Gastrocnemius medialis (tissue), 4 donors: ENCODE data around the gene DDX31.
"Not testable (repeated sequence)": the region's sequence is repeated elsewhere in the genome, so short reads cannot be mapped to it uniquely, and the experiment has no call there.

Experiments
- CTCF ChIP-seq, 5 experiments: fragments of 450-650 bp in 3 of 5; fragments of 200-600 bp in 2 of 5; sonication (generic) in 2 of 5; IDR thresholded peaks in 4 of 5; conservative IDR thresholded peaks in 1 of 5; 1 replicate in 4 of 5; 2 replicates in 1 of 5; pipeline ENCODE4 v1.5.1; 2016 to 2019; ENCODE audit warnings: antibody characterized with exemption in 5 of 5, mild to moderate bottlenecking in 3 of 5, moderate library complexity in 3 of 5
- POLR2A ChIP-seq, 2 donors: fragments of 450-650 bp; IDR thresholded peaks; one replicate each; pipeline ENCODE4 v1.6.1; 2017; ENCODE audit warnings: antibody characterized with exemption in 2 of 2, mild to moderate bottlenecking in 2 of 2, moderate library complexity in 2 of 2

GRCh38 chr9:132711152-132711551, 41.4 kb upstream of the DDX31 start:
- not testable (repeated sequence) for TF ChIP-seq POLR2A (IDR thresholded peaks at IDR 0.05); CTCF (IDR thresholded peaks at IDR 0.05 in 4 of 5, conservative IDR thresholded peaks at IDR 0.05 in 1 of 5)
